ENCODE data around the gene SNRPD3. TPM values are rescaled to one million over a fixed set of nuclear protein-coding genes. Genes with fewer than 3 reads are reported as not detected.

SNRPD3 gene
- total RNA-seq, 1 donor from 2014 or later, result 124 TPM

DNA sequence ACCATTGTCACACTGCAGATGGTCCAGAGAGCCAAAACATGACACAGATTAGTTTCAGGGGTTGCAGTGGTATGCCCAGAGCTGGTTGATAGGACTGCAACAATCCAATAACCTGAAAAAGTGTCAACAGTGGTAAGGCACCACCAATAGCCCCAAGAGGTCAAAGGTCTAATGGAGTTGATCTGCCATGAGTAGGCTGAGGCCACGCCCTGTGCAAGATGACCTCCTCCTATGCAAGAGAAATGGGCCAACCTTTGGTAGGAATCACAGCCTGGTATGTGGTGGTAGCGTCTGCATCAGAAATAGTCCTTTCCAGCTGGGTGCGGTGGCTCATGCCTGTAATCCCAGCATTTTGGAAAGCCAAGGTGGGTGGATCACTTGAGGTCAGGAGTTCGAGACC is 20.5 kb upstream of the SNRPD3 start:
- no peak overlapping the region for H3K27ac Mint-ChIP-seq
- peaks cover 3% of the 10 kb centered on the region for H3K36me3 Mint-ChIP-seq (ENCODE audit: insufficient read depth)
- no peaks in the 10 kb centered on the region for H3K27me3 Mint-ChIP-seq
- no peak overlapping the region for H3K4me3 Mint-ChIP-seq (ENCODE audit: low read depth)
- DNase-seq (ENCODE audit: low spot score, unreplicated experiment), result no peak
- H3K4me1 Mint-ChIP-seq (ENCODE audit: low read depth), result no peaks in the 10 kb centered on the region
- H3K9me3 Mint-ChIP-seq (ENCODE audit: low read depth), result no peaks in the 10 kb centered on the region
- TF ChIP-seq, protein P1, sequence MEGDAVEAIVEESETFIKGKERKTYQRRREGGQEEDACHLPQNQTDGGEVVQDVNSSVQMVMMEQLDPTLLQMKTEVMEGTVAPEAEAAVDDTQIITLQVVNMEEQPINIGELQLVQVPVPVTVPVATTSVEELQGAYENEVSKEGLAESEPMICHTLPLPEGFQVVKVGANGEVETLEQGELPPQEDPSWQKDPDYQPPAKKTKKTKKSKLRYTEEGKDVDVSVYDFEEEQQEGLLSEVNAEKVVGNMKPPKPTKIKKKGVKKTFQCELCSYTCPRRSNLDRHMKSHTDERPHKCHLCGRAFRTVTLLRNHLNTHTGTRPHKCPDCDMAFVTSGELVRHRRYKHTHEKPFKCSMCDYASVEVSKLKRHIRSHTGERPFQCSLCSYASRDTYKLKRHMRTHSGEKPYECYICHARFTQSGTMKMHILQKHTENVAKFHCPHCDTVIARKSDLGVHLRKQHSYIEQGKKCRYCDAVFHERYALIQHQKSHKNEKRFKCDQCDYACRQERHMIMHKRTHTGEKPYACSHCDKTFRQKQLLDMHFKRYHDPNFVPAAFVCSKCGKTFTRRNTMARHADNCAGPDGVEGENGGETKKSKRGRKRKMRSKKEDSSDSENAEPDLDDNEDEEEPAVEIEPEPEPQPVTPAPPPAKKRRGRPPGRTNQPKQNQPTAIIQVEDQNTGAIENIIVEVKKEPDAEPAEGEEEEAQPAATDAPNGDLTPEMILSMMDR (IDR thresholded peaks at IDR 0.05; ENCODE audit: unreplicated experiment), result no peak

DNA sequence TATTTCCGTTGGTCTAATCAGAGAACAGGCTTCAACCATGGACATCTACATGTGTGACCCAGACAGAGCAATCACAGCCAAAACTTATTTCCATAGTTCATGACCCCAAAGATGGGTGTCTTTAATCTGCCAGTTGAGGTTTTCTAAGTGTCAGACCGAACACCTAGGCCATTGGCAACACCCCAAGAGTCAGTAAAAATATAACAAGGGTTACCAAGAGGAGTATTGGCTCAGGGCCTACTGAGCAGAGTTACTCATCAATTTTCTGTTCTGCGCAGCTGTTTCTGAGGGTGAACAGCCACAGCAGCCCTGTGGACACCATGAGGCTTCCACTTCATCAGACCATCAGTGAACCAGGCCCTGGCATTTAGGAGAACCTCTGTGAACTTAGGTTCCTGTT is 19.7 kb upstream of the SNRPD3 start:
- Mint-ChIP-seq H3K9me3 (ENCODE audit: low read depth) (no peaks in the 10 kb centered on the region), H3K27me3 (no peaks in the 10 kb centered on the region), H3K27ac (no peak overlapping the region), H3K4me3 (ENCODE audit: low read depth) (no peak overlapping the region), H3K36me3 (ENCODE audit: insufficient read depth) (peaks cover 3% of the 10 kb centered on the region), H3K4me1 (ENCODE audit: low read depth) (no peaks in the 10 kb centered on the region)
- DNase-seq (ENCODE audit: low spot score, unreplicated experiment), result no peak
- TF ChIP-seq, protein P1 (IDR thresholded peaks at IDR 0.05; ENCODE audit: unreplicated experiment), result no peak

DNA sequence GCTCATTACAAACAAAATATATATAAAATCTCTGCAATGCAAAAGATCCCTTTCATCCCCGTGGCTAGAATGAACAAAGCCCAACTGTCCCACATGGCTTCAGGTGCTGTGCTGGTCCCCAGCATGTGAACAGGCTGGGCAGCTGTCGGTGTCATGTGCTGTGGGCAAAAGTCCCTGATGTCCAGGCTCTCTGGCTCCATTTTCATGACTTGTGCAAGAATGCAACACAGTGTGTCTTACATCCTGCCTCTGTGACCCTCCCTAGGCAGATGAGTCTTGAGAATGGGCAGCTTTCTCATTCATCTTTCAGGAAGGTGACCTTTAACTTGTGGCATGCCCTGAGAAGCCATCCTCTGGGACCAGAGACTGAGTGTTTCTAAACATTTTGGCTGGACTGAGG is 15.3 kb upstream of the SNRPD3 start:
- Mint-ChIP-seq H3K9me3 (ENCODE audit: low read depth) (no peaks in the 10 kb centered on the region), H3K27me3 (no peaks in the 10 kb centered on the region), H3K36me3 (ENCODE audit: insufficient read depth) (peaks cover 5% of the 10 kb centered on the region), H3K4me1 (ENCODE audit: low read depth) (no peaks in the 10 kb centered on the region), H3K4me3 (ENCODE audit: low read depth) (no peak overlapping the region), H3K27ac (no peak overlapping the region)
- TF ChIP-seq, protein P1 (IDR thresholded peaks at IDR 0.05; ENCODE audit: unreplicated experiment), result no peak
- DNase-seq (ENCODE audit: low spot score, unreplicated experiment), result no peak

DNA sequence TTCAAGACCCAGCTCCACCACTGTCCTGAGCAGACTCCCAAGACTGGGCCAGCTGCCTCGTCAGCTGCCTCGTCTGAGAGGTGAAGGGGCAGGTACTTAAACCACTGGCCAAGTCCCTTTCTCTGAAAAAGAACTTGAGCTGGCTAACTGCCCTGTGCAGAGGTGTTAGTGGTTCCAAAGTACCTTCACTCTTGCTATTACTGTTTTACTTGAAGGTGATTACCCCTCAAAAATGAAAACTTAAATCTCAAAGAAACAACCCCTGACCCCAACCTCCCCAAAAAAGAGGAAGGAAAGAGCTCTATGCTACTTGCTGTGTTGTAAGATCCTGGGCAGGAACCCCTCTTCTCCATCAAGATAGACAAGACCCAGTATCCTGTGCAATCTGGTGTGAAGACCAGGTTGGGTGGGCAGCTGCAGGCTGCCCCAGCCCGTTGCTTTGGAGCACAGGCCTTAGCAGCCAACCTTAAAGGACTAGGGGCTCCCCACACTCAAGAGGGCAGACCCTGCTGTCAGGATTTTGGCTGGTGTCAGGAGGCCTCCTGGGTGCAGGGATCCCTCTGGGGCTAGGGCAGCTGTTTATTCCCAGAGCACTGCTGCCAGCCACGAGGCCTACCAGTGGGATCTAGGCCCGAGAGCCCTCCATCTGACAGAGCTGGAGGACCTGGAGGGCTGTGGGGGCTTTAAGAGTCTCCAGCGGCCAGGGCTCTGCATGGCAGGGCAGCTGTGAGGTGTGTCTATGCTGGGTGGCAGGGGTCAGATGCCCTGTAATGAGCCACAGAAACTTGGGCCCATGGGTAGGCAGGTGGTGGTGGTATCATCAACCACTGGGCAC is 13.9 kb upstream of the SNRPD3 start:
- no peak for DNase-seq (ENCODE audit: low spot score, unreplicated experiment)
- H3K9me3 Mint-ChIP-seq (ENCODE audit: low read depth), result no peaks in the 10 kb centered on the region
- no peaks in the 10 kb centered on the region for H3K27me3 Mint-ChIP-seq
- H3K4me1 Mint-ChIP-seq (ENCODE audit: low read depth), result no peaks in the 10 kb centered on the region
- no peak overlapping the region for H3K4me3 Mint-ChIP-seq (ENCODE audit: low read depth)
- TF ChIP-seq, protein P1 (IDR thresholded peaks at IDR 0.05; ENCODE audit: unreplicated experiment), result no peak
- no peak overlapping the region for H3K27ac Mint-ChIP-seq
- H3K36me3 Mint-ChIP-seq (ENCODE audit: insufficient read depth), result peaks cover 10% of the 10 kb centered on the region

DNA sequence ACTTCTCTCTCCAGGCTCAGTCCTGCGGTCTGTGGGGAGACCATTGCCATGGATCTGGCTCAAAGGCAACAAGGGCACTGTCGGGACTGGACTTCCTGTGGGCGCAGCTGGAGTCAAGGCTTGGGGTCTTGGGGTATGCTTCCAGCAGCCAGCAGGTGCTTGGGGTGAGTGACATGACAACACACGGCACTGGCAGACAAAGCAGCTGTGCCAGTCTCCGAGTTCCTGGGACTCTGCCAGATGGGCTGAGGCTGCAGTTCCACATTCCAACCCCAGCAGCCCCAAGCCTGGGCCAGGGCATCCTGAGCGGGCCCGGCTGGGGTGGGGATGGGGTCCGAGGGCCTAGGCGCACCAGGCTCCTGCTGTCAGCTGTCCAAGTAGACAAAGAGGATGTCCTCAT is 13.2 kb upstream of the SNRPD3 start:
- Mint-ChIP-seq H3K36me3 (ENCODE audit: insufficient read depth) (peaks cover 14% of the 10 kb centered on the region), H3K27ac (no peak overlapping the region), H3K9me3 (ENCODE audit: low read depth) (no peaks in the 10 kb centered on the region), H3K4me3 (ENCODE audit: low read depth) (no peak overlapping the region), H3K27me3 (no peaks in the 10 kb centered on the region), H3K4me1 (ENCODE audit: low read depth) (no peaks in the 10 kb centered on the region)
- TF ChIP-seq, protein P1 (IDR thresholded peaks at IDR 0.05; ENCODE audit: unreplicated experiment), result no peak
- no peak for DNase-seq (ENCODE audit: low spot score, unreplicated experiment)

All from progenitor cell of endocrine pancreas (in vitro differentiated cells).